Testis (tissue), 3 donors: Measurements from ENCODE around the gene INPP5F. TPM values are rescaled to one million over a fixed set of nuclear protein-coding genes. Genes with fewer than 3 reads are reported as not detected.

ENCODE experiments used
- DNase-seq: peaks from one replicate; pipeline ENCODE4 v3.0.0-alpha.2; 2019
- H3K27ac ChIP-seq, 2 donors: fragments of 200-600 bp; sonication (generic); one replicate each; pipeline ENCODE4 v1.5.1; 2019
- H3K27me3 ChIP-seq: fragments of 200-600 bp; sonication (generic); one replicate; pipeline ENCODE4 v1.5.1; 2019
- H3K36me3 ChIP-seq: fragments of 200-600 bp; sonication (generic); one replicate; pipeline ENCODE4 v1.5.1; 2017; ENCODE audit warnings: low read depth; ENCODE audit errors: missing control alignments
- H3K4me1 ChIP-seq: fragments of 200-600 bp; sonication (generic); one replicate; pipeline ENCODE4 v1.5.1; 2019
- H3K4me3 ChIP-seq, 2 donors: fragments of 200-600 bp; sonication (generic); one replicate each; pipeline ENCODE4 v1.5.1; 2017 to 2019
- H3K9me3 ChIP-seq: fragments of 200-600 bp; sonication (generic); one replicate; pipeline ENCODE4 v1.5.1; 2017
- POLR2A ChIP-seq: fragments of 450-650 bp; IDR thresholded peaks from one replicate; pipeline ENCODE4 v1.6.1; 2017; ENCODE audit warnings: antibody characterized with exemption, mild to moderate bottlenecking, moderate library complexity
- WGBS, 2 donors: methylation state at CpG; one replicate each; pipeline ENCODE4 v1.1.5; 2018; 5-methylcytosine and 5-hydroxymethylcytosine counted together
- intact Hi-C: fragments of 100-400 bp; cut with DNase I; formaldehyde crosslinking; loops from one replicate; pipeline ENCODE4 v1.15.1; 2023; ENCODE audit warnings: low total_unique reads
- polyA plus RNA-seq: library from polyadenylated mRNA; stranded (reverse); fragments of 350-450 nt; fragmentation: Illumina TruSeq; extraction: RNeasy Lipid Tissue Mini Kit (QIAGEN cat#74804); gene quantifications from one replicate; pipeline ENCODE4 v1.2.3, GENCODE V29; 2014; ENCODE audit warnings: low read depth, low replicate concordance; ENCODE audit not compliant: insufficient read depth
- total RNA-seq, 2 donors: library from RNA; depleted of rRNA; stranded (reverse); fragments of >200 nt; gene quantifications; one replicate each; pipeline ENCODE4 v1.2.3, GENCODE V29; 2016
- TF ChIP-seq, protein P1 (sequence below), 3 experiments: fragments of 450-650 bp in 2 of 3; fragments of 200-600 bp in 1 of 3; sonication (generic) in 1 of 3; IDR thresholded peaks; one replicate each; pipeline ENCODE4 v1.5.1; 2016 to 2019; ENCODE audit warnings: antibody characterized with exemption in 3 of 3, mild to moderate bottlenecking in 2 of 3, moderate library complexity in 1 of 3

Gene INPP5F
- total and polyA plus RNA-seq, 3 donors from 2014 or later: 19.0 to 23.8 (median 21.9) TPM

- H3K36me3 ChIP-seq: no peaks in the 10 kb centered on the region
- H3K9me3 ChIP-seq: no peaks in the 10 kb centered on the region
- no peak overlapping the region for H3K4me3 ChIP-seq
- DNase-seq: no peak
- no peaks in the 10 kb centered on the region for H3K27me3 ChIP-seq
- intact Hi-C loops: no loop called here
- H3K4me1 ChIP-seq: no peaks in the 10 kb centered on the region
- no peak for TF ChIP-seq POLR2A
- TF ChIP-seq, protein P1, sequence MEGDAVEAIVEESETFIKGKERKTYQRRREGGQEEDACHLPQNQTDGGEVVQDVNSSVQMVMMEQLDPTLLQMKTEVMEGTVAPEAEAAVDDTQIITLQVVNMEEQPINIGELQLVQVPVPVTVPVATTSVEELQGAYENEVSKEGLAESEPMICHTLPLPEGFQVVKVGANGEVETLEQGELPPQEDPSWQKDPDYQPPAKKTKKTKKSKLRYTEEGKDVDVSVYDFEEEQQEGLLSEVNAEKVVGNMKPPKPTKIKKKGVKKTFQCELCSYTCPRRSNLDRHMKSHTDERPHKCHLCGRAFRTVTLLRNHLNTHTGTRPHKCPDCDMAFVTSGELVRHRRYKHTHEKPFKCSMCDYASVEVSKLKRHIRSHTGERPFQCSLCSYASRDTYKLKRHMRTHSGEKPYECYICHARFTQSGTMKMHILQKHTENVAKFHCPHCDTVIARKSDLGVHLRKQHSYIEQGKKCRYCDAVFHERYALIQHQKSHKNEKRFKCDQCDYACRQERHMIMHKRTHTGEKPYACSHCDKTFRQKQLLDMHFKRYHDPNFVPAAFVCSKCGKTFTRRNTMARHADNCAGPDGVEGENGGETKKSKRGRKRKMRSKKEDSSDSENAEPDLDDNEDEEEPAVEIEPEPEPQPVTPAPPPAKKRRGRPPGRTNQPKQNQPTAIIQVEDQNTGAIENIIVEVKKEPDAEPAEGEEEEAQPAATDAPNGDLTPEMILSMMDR (IDR thresholded peaks at IDR 0.05): no peak
- 77 to 91% methylated on average over 6 of the region's 6 CpGs for WGBS, 2 donors
- no peak overlapping the region for H3K27ac ChIP-seq
These were observed 70.2 kb downstream of the INPP5F start for GRCh38 chr10:119796039-119796438.

DNA sequence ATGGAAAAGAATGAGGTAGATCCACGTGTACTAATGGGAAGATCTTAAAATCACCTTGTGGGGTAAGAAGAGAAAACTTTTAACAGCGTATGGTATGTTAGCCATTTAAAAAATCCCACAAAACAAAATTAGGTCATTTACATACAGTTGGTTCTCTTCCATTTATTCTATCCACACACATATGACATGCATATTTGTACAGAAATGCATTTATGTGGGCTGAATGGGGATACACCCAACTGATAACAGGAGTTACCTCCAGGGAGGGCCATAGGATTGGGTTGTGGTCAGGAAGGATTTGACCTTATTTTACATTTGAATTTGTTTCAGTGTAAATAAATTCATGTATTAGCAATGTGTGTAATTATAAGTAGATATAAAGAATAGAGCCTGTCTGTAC is 75.3 kb downstream of the INPP5F start:
- DNase-seq: no peak
- no peak overlapping the region for H3K27ac ChIP-seq
- H3K9me3 ChIP-seq: no peaks in the 10 kb centered on the region
- no peaks in the 10 kb centered on the region for H3K4me1 ChIP-seq
- no peaks in the 10 kb centered on the region for H3K36me3 ChIP-seq
- no peaks in the 10 kb centered on the region for H3K27me3 ChIP-seq
- no peak for TF ChIP-seq POLR2A
- TF ChIP-seq, protein P1 (IDR thresholded peaks at IDR 0.05): no peak
- no peak overlapping the region for H3K4me3 ChIP-seq
- WGBS, 2 donors: 88 to 94% methylated on average over 2 of the region's 2 CpGs
- intact Hi-C loops: no loop called here

DNA sequence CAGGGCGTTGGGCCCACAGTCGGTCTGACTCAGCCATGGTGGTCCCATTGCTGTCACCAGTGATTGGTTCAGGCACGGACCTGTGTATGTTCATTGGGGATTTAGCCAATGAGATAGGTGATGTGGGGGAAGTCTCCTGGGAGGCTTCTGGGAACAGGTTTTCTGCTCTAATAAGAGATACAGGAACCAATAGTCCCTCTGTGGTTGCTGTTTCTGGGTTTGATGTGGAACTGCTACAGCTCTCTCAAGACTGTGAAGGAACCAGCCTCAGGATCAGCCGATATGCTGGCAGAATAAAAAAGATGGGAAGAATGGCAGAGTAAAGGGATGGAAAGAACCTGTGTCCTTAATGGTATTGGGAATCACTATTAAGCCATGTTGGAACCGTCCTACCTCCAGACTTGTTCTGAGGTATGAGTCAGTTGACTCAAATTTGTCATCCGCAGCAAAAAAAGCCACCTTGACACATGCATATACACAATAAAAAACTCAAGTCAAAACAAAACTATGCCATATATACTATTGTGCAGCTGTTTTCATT is 76.2 kb downstream of the INPP5F start:
- TF ChIP-seq, protein P1 (IDR thresholded peaks at IDR 0.05): no peak
- TF ChIP-seq POLR2A: no peak
- no peak overlapping the region for H3K4me3 ChIP-seq
- no peak for DNase-seq
- 89 to 90% methylated on average over 6 of the region's 6 CpGs for WGBS, 2 donors
- no peaks in the 10 kb centered on the region for H3K9me3 ChIP-seq
- no peaks in the 10 kb centered on the region for H3K4me1 ChIP-seq
- H3K27ac ChIP-seq: no peak overlapping the region
- H3K27me3 ChIP-seq: no peaks in the 10 kb centered on the region
- H3K36me3 ChIP-seq: no peaks in the 10 kb centered on the region
- intact Hi-C loops: no loop called here

DNA sequence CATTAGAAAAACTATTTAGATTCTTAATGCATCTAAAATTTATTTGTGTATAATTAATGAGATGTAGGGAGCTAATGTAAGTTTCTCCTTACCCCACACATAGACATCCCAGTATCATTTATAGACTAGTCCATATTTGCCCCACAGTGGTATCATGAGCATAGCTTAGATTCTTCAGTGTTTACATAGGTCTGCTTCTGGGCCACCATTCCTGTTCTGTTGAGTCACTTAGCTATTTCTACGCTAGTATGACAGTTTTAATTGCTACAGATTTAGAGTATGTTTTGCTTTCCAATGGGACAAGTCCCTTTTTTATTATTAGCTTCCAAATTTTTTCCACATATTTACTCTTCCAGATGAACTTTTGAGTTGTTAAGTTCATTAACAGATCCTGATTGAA is 77.4 kb downstream of the INPP5F start:
- no peaks in the 10 kb centered on the region for H3K27me3 ChIP-seq
- H3K4me1 ChIP-seq: no peaks in the 10 kb centered on the region

More for the DNA sequence above, 77.4 kb downstream of the INPP5F start:
- Histone ChIP-seq H3K27ac (no peak overlapping the region), H3K4me3 (no peak overlapping the region), H3K9me3 (no peaks in the 10 kb centered on the region), H3K36me3 (no peaks in the 10 kb centered on the region)
- DNase-seq: no peak
- intact Hi-C loops: no loop called here
- 85 to 98% methylated on average over 1 of the region's 1 CpG for WGBS, 2 donors
- TF ChIP-seq POLR2A: no peak
- TF ChIP-seq, protein P1 (IDR thresholded peaks at IDR 0.05): no peak
